Measurements from ENCODE around the gene FSD1. TPM values are rescaled to one million over a fixed set of nuclear protein-coding genes. Genes with fewer than 3 reads are reported as not detected.
A peak's percentile ranks its signal among the peaks of the same experiment; 100 is the strongest.
"Not testable (repeated sequence)": the region's sequence is repeated elsewhere in the genome, so short reads cannot be mapped to it uniquely, and the experiment has no call there.

Gene FSD1
- polyA plus RNA-seq, 4 donors, result 4.6 to 6.5 (median 5.5) TPM

GRCh38 chr19:4313847-4314490, 9.6 kb downstream of the FSD1 start:
- DNase-seq (ENCODE audit: low read depth in 4 of 4, low spot score in 3 of 4), result no peak

DNA sequence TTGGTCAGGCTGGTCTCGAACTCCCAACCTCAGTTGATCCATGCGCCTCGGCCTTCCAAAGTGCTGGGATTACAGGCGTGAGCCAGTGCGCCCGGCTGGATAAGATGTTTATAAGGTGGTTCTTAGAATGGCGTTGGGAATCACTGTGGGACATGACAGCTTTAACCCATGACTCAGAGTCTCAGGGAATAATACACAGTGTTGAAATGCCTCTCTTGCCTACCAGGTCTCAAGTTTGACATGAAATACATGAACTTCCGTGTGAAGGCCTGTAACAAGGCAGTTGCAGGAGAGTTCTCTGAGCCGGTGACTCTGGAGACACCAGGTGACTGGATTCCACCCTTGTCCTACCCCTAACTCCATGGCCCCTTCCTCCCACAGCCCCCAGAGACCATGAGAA, 12.6 kb downstream of the FSD1 start:
- DNase-seq (ENCODE audit: low read depth in 4 of 4, low spot score in 3 of 4), result no peak

DNA sequence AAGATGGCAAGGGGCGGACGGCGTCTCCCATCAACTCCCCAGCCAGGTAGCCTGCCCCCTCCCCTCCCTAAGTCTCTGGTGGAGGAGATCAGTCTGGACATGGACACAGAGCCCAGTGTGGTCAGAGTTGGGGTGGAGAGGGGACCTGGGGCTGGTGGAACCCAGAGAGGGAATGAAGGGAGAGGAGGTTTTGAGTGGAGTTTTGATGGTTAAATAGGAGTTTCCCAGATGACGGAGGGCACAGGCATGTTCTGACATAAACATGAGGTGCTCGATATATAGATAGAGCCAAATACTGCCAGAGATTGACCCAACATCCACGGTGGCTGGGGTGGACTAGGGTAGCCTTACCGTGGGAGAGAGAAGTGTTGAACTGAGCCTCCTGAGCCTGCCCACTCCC, 14.1 kb downstream of the FSD1 start:
- no peak for DNase-seq (ENCODE audit: low read depth in 4 of 4, low spot score in 3 of 4)

DNA sequence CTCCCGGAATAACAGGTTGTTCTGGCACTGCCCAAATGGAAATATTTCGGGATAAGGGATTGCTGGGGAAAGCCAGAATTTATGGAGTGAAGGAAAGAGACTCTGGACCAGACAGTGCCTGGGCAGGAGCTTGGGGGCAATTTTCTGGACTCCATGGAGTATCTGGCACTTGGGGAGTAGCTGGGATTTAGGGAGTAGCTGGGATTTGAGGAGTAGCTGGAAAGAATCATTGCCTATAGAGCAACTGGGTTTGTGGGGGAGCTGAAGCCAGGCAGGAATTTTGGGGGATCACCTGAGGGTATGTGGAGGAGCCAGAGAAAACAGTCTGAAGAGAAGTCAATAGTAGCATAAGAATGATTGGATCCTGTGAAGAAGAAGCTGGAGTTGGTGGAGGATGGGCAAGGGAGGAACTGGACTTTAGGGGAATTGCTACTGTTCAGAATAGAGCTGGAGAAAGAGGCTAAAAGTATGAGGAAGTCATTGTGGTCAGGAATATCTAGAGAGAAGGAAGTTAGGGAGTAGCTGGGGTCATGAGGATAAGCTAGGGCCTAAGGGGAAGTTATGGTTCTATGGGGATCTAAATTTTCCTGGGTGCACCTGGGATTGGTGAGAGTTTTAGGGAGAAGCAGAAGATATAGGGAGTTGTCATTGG, 14.8 kb downstream of the FSD1 start:
- no peak for DNase-seq (ENCODE audit: low read depth in 4 of 4, low spot score in 3 of 4)

DNA sequence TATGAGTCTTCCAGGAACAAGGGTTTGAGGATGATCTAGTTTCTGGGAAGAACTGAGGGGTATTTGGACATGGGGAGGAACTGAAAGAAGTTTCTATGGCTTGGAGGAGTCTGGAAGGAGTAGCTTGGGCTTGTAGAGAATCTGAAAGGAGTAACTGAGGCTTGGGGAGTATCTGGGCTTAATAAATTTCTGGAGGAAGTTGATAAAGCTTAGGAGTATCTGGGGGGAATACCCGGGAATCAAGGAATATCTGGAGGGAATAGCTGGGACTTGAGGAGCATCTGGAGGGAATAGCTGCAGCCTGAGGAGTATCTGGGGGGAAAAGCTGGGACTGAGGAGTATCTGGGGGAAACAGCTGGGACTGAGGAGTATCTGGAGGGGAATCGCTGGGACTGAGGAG, 16.0 kb downstream of the FSD1 start:
- no peak for DNase-seq (ENCODE audit: low read depth in 4 of 4, low spot score in 3 of 4)

DNA sequence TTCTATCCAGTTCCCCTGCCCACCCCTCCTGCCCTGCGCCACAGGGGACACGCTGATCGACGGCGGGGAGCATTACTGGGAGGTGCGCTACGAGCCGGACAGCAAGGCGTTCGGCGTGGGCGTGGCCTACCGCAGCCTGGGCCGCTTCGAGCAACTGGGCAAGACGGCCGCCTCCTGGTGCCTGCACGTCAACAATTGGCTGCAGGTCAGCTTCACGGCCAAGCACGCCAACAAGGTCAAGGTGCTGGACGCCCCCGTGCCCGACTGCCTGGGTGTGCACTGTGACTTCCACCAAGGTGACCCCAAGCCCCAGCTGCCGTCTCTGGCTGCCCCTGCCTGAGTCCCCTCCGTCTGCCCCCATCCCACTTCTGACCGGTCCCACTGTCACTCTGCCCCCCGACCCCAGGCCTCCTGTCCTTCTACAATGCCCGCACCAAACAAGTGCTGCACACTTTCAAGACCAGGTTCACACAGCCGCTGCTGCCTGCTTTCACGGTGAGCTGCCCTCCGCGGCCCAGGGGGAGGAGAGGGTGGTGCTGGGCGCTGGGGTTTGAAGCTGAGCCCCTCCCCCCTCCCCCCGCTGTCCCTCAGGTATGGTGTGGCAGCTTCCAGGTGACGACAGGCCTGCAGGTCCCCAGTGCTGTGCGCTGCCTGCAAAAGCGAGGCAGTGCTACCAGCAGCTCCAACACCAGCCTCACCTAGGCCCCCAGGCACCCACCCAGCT, 18.7 kb downstream of the FSD1 start:
- DNase-seq (ENCODE audit: low read depth in 4 of 4, low spot score in 3 of 4), result no peak

- DNase-seq (ENCODE audit: low read depth in 4 of 4, low spot score in 3 of 4), result no peak
Observed at GRCh38 chr19:4323692-4324091, 19.3 kb downstream of the FSD1 start.

DNA sequence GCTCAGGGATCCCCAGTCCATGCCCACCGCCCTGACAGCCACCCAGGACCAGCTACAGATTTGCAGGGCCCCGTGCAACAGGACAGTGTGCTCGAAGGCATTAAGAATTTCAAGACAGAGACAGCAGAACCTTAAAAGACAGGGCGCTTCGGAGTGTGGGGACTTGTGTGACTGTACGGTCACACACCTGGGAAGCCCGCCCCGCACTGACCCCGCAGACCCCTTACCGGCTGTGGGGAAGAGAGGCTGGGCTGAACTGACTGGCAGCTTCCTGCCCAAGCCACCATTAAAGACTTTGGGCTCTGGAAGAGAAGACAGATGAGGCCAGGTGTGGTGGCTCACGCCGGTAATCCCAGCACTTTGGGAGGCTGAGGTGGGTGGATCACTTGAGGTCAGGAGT, 19.8 kb downstream of the FSD1 start:
- no peak for DNase-seq (ENCODE audit: low read depth in 4 of 4, low spot score in 3 of 4)

DNA sequence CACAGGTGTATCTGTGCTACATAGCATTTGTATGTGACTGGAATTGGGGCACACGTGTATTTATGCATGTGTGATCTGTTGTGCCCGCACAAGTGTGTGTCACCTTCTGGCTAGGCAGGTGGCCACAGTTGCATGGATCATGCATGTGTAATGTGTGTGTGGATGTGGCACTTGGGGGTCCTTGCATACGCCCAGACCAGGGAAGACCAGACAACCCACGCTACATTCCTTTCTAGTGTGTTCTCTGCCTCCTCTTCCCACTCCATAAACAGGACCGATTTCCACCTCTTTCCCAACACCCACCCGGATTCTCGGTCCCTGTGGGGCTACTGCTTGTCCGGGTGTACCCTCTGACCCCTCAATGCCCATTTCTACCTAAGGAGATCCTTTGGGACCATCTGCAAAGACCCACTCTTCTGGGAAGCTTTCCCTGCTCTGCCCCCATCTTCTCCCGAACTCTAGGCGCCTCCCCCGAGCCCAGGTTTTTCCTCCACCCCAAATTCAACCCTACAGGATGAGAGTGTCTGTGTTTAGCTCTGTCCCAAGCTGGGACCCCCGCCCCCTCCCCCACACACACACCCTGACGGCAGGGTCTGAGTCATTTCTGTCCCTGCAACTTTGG, 21.9 kb downstream of the FSD1 start:
- DNase-seq (ENCODE audit: low read depth in 4 of 4, low spot score in 3 of 4), result no peak

DNA sequence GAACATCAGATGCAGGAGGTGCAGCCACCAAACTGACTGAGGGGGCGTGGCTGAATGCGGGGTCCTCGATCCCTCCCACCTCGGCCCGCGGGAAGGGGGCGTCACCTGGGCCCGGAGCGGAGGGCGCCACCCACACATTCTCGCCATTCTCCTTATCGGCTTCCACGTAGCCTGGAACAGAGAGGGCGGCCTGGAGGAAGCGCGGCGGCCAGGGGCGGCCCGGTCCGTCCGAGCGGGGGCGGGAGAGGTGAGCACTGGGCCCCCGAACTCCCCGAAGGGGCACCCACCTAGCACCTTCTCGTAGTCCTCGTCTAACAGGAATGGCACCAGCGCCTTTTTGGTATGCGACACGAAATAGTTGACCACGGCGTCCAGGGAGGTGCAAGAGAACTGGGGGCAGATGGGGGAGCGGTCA, 22.4 kb downstream of the FSD1 start:
- no peak for DNase-seq (ENCODE audit: low read depth in 4 of 4, low spot score in 3 of 4)

DNA sequence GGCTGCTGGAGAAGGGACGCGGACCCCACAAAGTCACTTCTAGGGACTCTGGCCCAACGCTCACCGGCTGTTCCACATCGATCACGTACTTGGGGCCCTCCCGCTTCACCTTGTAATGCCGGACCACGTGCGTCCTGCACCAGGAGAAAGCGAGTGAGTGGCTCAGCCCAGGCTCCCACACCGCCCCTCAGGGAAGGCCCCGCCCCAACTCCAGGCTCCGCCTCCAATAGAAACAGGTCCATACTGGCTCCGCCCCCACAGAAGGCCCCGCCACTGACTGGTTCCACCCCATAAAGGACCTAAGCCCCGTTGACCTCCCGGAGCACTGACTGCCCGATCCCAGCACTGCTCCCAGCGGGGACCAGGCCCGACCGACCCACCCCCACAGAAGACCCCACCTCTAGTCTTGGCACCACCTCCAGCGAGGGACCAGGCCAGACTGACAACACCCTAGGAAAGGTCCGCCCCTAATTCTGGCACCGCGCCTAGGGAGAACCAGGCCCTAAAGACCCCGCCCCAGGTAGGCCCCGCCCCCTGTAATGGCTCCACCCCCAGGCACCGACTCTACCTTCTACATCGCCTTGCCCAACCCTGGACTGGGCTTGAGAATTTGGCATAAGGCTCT, 23.0 kb downstream of the FSD1 start:
- peak in 1 of 4 donors; percentile 49 for DNase-seq (ENCODE audit: low read depth in 4 of 4, low spot score in 3 of 4)

DNA sequence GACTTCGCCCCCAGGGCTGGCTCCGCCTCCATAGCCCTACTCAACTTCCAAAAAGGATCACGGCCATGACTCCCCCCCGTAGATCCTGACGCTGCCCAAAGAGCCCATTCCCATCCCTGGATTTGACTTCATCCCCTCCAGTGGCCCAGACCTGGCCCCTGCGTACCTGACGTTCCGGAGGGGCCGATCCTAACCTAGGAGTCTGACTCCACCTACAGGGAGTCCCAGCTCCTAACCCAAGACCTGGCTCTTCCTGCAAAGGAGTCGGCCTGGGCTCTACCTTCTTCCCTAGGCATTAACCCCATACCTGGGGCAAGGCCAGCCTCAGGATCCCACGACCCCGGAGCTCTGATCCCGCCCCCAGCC, 23.5 kb downstream of the FSD1 start:
- no peak for DNase-seq (ENCODE audit: low read depth in 4 of 4, low spot score in 3 of 4)

- peak; percentile 85 to 91 (median 90) for DNase-seq (ENCODE audit: low read depth in 4 of 4, low spot score in 3 of 4)
Observed at GRCh38 chr19:4328243-4328990, 24.0 kb downstream of the FSD1 start.

DNA sequence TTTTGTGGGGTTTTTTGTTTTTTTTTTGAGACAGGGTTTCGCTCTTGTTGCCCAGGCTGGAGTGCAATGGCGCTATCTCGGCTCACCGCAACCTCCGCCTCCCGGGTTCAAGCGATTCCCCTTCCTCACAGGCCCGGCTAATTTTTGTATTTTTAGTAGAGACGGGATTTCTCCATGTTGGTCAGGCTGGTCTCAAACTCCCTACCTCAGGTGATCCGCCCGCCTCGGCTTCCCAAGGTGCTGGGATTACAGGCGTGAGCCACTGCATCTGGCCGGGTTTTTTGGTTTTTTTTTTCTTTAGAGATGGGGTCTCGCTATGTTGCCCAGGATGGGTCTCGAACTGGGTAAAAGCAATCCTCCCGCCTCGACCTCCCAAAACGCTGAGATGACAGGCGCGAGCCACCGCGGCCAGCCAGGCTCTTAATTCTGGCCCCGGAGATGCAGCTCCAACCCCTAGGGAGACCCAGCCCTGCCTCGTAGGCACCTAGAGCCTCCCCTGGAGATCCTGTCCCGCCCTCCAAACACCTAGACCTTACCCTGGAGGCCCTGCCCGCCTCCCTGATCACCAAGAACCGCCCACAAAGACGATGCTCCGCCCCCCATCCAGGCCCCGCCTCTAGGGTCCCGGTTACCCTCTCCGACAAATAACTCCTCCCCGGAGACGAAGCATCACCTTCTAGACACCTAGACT, 24.7 kb downstream of the FSD1 start:
- DNase-seq (ENCODE audit: low read depth in 4 of 4, low spot score in 3 of 4), result not testable (repeated sequence)

DNA sequence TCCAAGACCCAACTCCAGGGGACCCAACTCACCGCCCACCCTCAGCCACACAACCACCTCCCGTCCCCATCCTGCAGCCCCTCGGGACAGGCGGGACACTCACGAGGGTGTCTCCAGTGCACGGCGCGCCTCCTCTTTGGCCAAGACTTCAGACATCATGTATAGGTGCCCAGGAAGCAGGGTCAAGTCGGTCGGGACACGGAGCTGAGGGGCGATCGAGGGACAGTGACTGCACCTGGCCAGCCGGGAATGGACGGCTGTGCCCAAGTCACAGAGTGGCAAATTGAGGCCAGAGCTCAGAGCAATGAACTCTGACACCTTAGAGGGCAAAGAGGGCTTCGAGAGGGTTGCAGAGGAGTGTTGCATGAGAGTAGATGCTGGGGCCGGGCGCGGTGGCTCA, 25.5 kb downstream of the FSD1 start:
- DNase-seq (ENCODE audit: low read depth in 4 of 4, low spot score in 3 of 4), result no peak

DNA sequence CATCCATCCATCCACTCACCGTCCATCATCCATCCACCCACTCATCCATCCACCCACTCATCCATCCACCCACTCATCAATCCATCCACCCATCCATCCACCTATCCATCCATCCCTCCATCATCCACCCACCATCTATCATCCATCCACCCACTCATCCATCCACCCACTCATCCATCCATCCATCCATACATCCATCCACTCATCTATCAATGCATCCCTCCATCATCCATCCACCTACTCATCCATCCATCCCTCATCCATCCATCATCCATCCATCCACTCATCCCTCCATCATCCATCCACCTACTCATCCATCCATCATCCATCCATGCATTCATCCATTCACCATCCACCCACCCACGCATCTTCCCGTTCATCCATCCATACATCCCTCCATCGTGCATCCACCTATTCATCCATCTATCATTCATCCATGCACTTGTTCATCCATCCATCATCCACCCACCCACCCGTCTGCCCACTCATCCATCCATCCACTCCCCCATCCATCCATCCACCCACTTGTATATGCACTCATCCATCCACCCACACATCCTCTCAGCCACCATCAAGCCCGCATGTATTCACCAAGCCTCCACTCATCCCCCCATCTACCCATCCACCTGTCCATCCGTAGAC, 30.7 kb downstream of the FSD1 start:
- no peak for DNase-seq (ENCODE audit: low read depth in 4 of 4, low spot score in 3 of 4)

- DNase-seq (ENCODE audit: low read depth in 4 of 4, low spot score in 3 of 4), result no peak
Observed at GRCh38 chr19:4337906-4338440, 33.6 kb downstream of the FSD1 start.

DNA sequence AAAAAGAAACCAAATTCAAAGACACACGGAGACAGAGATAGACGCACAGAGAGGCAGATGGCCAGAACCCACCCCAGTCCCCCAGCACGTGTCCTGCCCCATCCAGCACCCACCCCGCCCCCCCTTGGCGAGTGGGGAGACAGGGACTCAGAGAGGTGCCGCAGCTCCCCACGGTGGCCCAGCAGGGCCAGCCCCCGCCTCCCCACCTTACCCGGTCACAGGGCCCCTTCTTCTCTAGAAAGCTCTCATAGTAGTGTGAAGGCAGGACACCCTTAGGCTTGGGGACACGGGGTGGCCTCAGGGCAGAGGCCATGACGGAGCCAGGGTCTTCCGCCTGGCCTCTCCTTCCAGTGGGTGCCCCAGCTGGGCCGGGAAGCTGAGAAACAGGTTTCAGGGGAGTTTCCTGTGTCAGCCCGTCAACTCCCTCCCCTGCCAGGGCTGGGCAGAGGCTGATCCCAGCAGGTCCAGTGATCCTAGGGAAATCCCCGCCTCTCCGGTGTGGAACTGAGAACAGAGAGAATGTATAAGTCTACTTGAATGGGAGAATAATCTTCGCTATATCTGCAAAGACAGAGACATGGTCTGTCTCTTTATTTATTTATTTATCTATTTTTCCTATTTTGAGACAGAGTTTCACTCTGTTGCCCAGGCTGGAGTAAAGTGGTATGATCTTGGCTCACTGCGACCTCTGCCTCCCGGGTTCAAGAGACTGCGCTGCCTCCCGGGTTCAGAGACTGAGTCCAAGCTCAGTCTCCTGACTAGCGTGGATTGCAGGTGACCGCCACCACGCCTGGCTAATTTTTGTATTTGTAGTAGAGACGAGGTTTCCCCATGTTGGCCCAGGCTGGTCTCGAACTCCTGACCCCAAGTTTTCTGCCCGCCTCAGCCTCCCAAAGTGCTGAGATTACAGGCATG, 34.3 kb downstream of the FSD1 start, which contains the start of gene STAP2:
Gene STAP2 (minus strand): TSS at position 387 of the 915 bp plus-strand sequence. CDS start 74 bp downstream, at position 313.
- no peak for DNase-seq (ENCODE audit: low read depth in 4 of 4, low spot score in 3 of 4)
